MCF 10A (cell line): ENCODE data around the gene XRN2. TPM values are rescaled to one million over a fixed set of nuclear protein-coding genes. Genes with fewer than 3 reads are reported as not detected.

Experiments used
- BruUV-seq: library from RNA; stranded (reverse); fragments of 400-500 nt; replicated peaks from 2 replicates; lab custom pipeline; 2021; lab: Mats Ljungman, UMichigan
- CTCF ChIA-PET: fragments of 300-600 bp; sonication (Branson Sonifier 250); formaldehyde crosslinking; extraction: SDS; loops from one replicate; lab custom pipeline; 2021; ENCODE audit warnings: antibody characterized with exemption, inconsistent platforms; lab: Yijun Ruan, JAX
- POLR2A ChIA-PET: fragments of 300-600, 350-650 bp; sonication (Branson Sonifier 250); formaldehyde crosslinking; extraction: SDS; loops from one replicate; lab custom pipeline; 2020; ENCODE audit warnings: antibody characterized with exemption, inconsistent platforms; lab: Yijun Ruan, JAX
- DNase-seq: peaks from one replicate; pipeline ENCODE4 v3.0.0-alpha.2; 2018; ENCODE audit not compliant: unreplicated experiment
- H3K27ac Mint-ChIP-seq: one replicate; pipeline ENCODE4 v1.8.0; 2022; ENCODE audit warnings: mild to moderate bottlenecking, low read depth, mixed read lengths; ENCODE audit not compliant: unreplicated experiment
- H3K27me3 Mint-ChIP-seq: one replicate; pipeline ENCODE4 v1.8.0; 2022; ENCODE audit warnings: mixed read lengths; ENCODE audit not compliant: insufficient read depth, unreplicated experiment
- H3K36me3 Mint-ChIP-seq: one replicate; pipeline ENCODE4 v1.8.0; 2022; ENCODE audit warnings: mild to moderate bottlenecking, moderate library complexity, mixed read lengths; ENCODE audit not compliant: insufficient read depth, unreplicated experiment
- H3K4me1 Mint-ChIP-seq: one replicate; pipeline ENCODE4 v1.8.0; 2022; ENCODE audit warnings: mixed read lengths; ENCODE audit not compliant: insufficient read depth, unreplicated experiment
- H3K4me3 Mint-ChIP-seq: one replicate; pipeline ENCODE4 v1.8.0; 2022; ENCODE audit warnings: mild to moderate bottlenecking, moderate library complexity, mixed read lengths; ENCODE audit not compliant: unreplicated experiment
- H3K9me3 Mint-ChIP-seq: one replicate; pipeline ENCODE4 v1.8.0; 2022; ENCODE audit warnings: mixed read lengths; ENCODE audit not compliant: unreplicated experiment
- intact Hi-C: fragments of 100-400 bp; cut with micrococcal nuclease; formaldehyde crosslinking; loops from 2 replicates; pipeline ENCODE4 v1.14.1; 2022
- total RNA-seq: library from RNA; stranded (reverse); gene quantifications from 2 replicates; pipeline ENCODE4 v1.2.3, GENCODE V29; 2022
- TF ChIP-seq, protein P1 (sequence below): fragments of 200-600 bp; IDR thresholded peaks from one replicate; pipeline ENCODE4 v1.8.0; 2022; ENCODE audit warnings: antibody characterized with exemption, mild to moderate bottlenecking; ENCODE audit not compliant: unreplicated experiment

The XRN2 gene
- total RNA-seq, 1 experiment from 2014 or later: 67.8 TPM

DNA sequence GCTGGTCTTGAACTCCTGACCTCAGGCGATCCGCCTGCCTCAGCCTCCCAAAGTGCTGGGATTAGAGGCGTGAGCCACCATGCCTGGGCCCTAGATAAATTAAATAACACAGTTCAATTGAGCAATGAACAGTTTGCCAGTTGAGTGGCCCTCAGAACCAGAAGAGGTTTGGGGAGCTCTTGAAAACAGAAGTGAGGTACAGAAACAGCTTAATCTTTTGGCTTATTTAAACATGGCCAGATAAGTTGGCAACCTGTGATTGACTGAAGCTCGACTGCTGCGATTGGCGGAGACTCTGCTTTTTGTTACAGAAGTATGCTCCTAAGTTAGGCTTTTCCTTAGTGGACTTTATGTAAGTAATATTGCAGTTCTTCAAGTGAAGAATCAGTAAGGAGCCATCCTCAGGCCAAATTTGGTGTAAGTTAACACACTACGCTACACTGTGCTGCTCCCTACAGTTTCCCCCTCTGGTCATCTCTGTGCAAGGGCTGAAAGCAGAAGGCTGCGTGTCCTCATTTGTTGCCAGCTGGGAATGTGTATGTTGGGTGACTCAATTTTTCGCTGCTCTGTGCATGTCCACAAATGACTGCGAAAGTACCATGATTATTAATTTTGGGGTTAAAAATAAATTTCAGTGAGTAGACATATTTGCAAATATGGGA is 9.8 kb downstream of the XRN2 start:
- Mint-ChIP-seq H3K27ac (no peak overlapping the region), H3K27me3 (no peaks in the 10 kb centered on the region), H3K9me3 (no peaks in the 10 kb centered on the region), H3K36me3 (peaks cover 36% of the 10 kb centered on the region), H3K4me3 (no peak overlapping the region), H3K4me1 (peaks cover 20% of the 10 kb centered on the region)
- ChIA-PET CTCF (interaction anchor here (1.1 to 1.6 kb wide), 5 partner anchors 11 to 454 kb away, joined by 3 to 4 read pairs (median 3); no protein-coding TSS in a partner anchor), POLR2A (interaction anchor here (1.1 to 5.8 kb wide), 5 partner anchors 8 to 33 kb away, joined by 3 to 37 read pairs (median 22); partner anchors contain the start of gene XRN2)
- TF ChIP-seq, protein P1, sequence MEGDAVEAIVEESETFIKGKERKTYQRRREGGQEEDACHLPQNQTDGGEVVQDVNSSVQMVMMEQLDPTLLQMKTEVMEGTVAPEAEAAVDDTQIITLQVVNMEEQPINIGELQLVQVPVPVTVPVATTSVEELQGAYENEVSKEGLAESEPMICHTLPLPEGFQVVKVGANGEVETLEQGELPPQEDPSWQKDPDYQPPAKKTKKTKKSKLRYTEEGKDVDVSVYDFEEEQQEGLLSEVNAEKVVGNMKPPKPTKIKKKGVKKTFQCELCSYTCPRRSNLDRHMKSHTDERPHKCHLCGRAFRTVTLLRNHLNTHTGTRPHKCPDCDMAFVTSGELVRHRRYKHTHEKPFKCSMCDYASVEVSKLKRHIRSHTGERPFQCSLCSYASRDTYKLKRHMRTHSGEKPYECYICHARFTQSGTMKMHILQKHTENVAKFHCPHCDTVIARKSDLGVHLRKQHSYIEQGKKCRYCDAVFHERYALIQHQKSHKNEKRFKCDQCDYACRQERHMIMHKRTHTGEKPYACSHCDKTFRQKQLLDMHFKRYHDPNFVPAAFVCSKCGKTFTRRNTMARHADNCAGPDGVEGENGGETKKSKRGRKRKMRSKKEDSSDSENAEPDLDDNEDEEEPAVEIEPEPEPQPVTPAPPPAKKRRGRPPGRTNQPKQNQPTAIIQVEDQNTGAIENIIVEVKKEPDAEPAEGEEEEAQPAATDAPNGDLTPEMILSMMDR: no peak
- no TSS peak for BruUV-seq
- intact Hi-C loops: no loop called here
- no peak for DNase-seq

DNA sequence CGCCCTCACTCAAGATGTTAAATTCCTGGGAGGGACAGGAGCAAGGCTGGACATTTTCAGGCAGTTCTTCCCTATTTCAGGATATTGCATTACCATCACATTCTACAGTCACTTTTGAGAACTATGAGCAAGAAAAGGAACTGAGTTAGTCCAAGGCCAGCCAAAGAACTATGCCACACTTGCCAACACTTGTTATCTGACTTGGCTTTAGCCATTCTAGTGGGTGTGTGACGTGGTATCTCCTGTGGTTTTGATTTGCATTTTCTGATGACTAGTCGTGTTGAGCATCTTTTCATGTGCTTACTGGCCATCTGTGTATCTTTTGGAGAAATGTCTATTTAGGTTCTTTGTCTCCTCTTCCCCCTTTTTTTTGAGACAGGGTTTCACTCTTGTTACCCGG is 12.0 kb downstream of the XRN2 start:
- ChIA-PET CTCF (interaction anchor here (0.5 to 1.3 kb wide), 6 partner anchors 9 to 1560 kb away, joined by 3 to 4 read pairs (median 4); partner anchors contain the start of gene XRN2), POLR2A (interaction anchor here (2.3 to 5.8 kb wide), 3 partner anchors 10 to 16 kb away, joined by 6 to 37 read pairs (median 25); partner anchors contain the start of gene XRN2)
- TF ChIP-seq, protein P1: no peak
- intact Hi-C loops: no loop called here
- Mint-ChIP-seq H3K27me3 (no peaks in the 10 kb centered on the region), H3K9me3 (no peaks in the 10 kb centered on the region), H3K4me1 (peaks cover 25% of the 10 kb centered on the region), H3K27ac (no peak overlapping the region), H3K36me3 (peaks cover 20% of the 10 kb centered on the region), H3K4me3 (no peak overlapping the region)
- peak; percentile 54 for DNase-seq
- no TSS peak for BruUV-seq

DNA sequence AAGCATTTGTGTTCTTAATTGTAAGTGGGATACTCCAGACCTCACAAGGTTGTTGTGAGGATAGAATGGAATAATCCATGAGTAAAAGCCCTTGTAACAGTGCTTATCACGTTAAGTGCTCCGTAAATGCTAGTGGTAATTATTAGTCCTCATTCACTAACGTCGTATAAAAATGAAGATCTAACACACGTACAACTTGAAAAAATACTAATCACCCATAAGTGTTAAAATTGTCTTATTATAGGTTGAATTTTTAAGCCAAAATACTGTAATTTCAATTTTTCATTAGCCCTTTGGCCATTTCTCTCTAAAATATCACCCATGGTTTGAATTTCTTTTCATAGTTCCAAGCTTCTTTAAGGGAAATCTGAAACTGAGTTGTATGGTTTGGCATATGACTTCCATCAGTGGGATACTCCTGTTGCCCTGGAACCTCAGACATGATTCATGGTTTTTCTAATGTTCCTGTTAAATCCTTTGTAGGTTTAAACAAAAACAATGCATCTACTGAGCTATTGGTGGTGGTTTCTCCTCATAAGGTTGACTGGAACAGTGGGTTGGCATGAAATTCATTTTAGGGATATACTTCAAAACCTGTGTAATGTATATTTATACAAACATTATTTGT is 19.1 kb downstream of the XRN2 start:
- H3K36me3 Mint-ChIP-seq: no peaks in the 10 kb centered on the region
- H3K27ac Mint-ChIP-seq: peak overlapping the region; percentile 77
- no peak for DNase-seq
- peaks cover 47% of the 10 kb centered on the region for H3K4me1 Mint-ChIP-seq
- H3K4me3 Mint-ChIP-seq: no peak overlapping the region
- POLR2A ChIA-PET: interaction anchor here (2.5 to 7.8 kb wide), 2 partner anchors 13 to 19 kb away, joined by 17 to 104 read pairs; partner anchors contain the start of gene XRN2
- CTCF ChIA-PET: interaction anchor here (0.5 to 2.2 kb wide), 8 partner anchors 17 to 519 kb away, joined by 3 to 7 read pairs (median 4); no protein-coding TSS in a partner anchor
- no peaks in the 10 kb centered on the region for H3K27me3 Mint-ChIP-seq
- no TSS peak for BruUV-seq
- no peaks in the 10 kb centered on the region for H3K9me3 Mint-ChIP-seq
- TF ChIP-seq, protein P1: no peak
- intact Hi-C loops: no loop called here

DNA sequence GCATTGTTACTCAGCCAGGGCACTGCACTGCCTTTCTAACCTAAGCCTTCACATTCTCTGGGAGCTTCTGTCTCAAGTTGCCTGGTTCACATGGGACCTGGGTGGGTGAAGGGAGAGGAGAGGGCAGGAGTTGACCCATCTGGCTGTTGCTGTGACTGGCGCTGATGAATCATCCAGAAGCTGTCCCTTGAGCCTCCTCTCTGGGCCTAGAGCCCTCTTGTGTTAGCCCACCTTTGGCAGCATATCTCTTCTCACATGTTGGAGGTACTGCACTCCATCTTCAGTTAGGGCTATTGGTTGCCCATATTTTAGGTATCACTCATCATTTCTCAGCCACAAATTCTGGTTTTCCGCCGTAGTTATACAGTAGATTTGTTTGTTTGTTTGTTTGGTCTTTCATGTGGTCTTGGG is 19.8 kb downstream of the XRN2 start:
- intact Hi-C loops: no loop called here
- TF ChIP-seq, protein P1: no peak
- POLR2A ChIA-PET: interaction anchor here (1.1 to 7.8 kb wide), 7 partner anchors 9 to 272 kb away, joined by 4 to 104 read pairs (median 17); partner anchors contain the start of genes KIZ and XRN2
- Mint-ChIP-seq H3K27ac (peak overlapping the region; percentile 77), H3K9me3 (no peaks in the 10 kb centered on the region), H3K4me1 (peaks cover 45% of the 10 kb centered on the region), H3K4me3 (peak overlapping the region; percentile 53), H3K36me3 (no peaks in the 10 kb centered on the region), H3K27me3 (no peaks in the 10 kb centered on the region)
- CTCF ChIA-PET: interaction anchor here (0.5 to 2.6 kb wide), 17 partner anchors 14 to 658 kb away, joined by 3 to 10 read pairs (median 3); no protein-coding TSS in a partner anchor
- peak; percentile 39 for DNase-seq
- no TSS peak for BruUV-seq
